Hepatocyte (in vitro differentiated cells): Measurements from ENCODE around the gene NT5DC1. TPM values are rescaled to one million over a fixed set of nuclear protein-coding genes. Genes with fewer than 3 reads are reported as not detected.

Experiments
- DNase-seq: peaks from one replicate; pipeline ENCODE4 v3.0.0-alpha.2; 2016; ENCODE audit warnings: low spot score
- H2AFZ ChIP-seq: fragments of 200-600 bp; sonication (generic); 2 replicates; pipeline ENCODE4 v1.6.0; 2016; ENCODE audit warnings: antibody characterized with exemption, mild to moderate bottlenecking
- H3K27ac ChIP-seq: fragments of 200-600 bp; sonication (generic); 2 replicates; pipeline ENCODE4 v1.5.1; 2016; ENCODE audit warnings: mild to moderate bottlenecking
- H3K27me3 ChIP-seq: fragments of 200-600 bp; sonication (generic); 2 replicates; pipeline ENCODE4 v1.6.1; 2016
- H3K36me3 ChIP-seq: fragments of 200-600 bp; sonication (generic); replicated peaks from 2 replicates; pipeline ENCODE4 v1.5.1; 2016; ENCODE audit warnings: low read depth; ENCODE audit not compliant: insufficient read depth
- H3K4me1 ChIP-seq: fragments of 200-600 bp; sonication (generic); 2 replicates; pipeline ENCODE4 v1.5.1; 2016; ENCODE audit warnings: mild to moderate bottlenecking, moderate library complexity; ENCODE audit not compliant: insufficient read depth
- H3K4me2 ChIP-seq: fragments of 200-600 bp; sonication (generic); 2 replicates; pipeline ENCODE4 v1.6.0; 2016
- H3K4me3 ChIP-seq: fragments of 200-600 bp; sonication (generic); 2 replicates; pipeline ENCODE4 v1.5.1; 2016; ENCODE audit warnings: mild to moderate bottlenecking
- H3K79me2 ChIP-seq: fragments of 200-600 bp; sonication (generic); 2 replicates; pipeline ENCODE4 v1.6.0; 2017; ENCODE audit warnings: mild to moderate bottlenecking
- H3K9me2 ChIP-seq: fragments of 200-600 bp; sonication (generic); replicated peaks from 2 replicates; pipeline ENCODE4 v1.6.0; 2017; ENCODE audit warnings: mild to moderate bottlenecking; ENCODE audit not compliant: insufficient read depth
- H3K9me3 ChIP-seq: fragments of 200-600 bp; sonication (generic); 2 replicates; pipeline ENCODE4 v1.5.1; 2016; ENCODE audit warnings: low read depth, mild to moderate bottlenecking
- H4K20me1 ChIP-seq: fragments of 200-600 bp; sonication (generic); 2 replicates; pipeline ENCODE4 v1.6.0; 2016; ENCODE audit warnings: mild to moderate bottlenecking; ENCODE audit not compliant: insufficient read depth, poor library complexity, severe bottlenecking
- EZH2 ChIP-seq: fragments of 200-600 bp; sonication (generic); IDR thresholded peaks from 2 replicates; pipeline ENCODE4 v1.6.1; 2016; ENCODE audit warnings: antibody characterized with exemption, mild to moderate bottlenecking, borderline replicate concordance
- EZH2phosphoT487 ChIP-seq: fragments of 200-600 bp; sonication (generic); IDR thresholded peaks from one replicate; pipeline ENCODE4 v1.6.1; 2018; ENCODE audit warnings: antibody characterized with exemption, mild to moderate bottlenecking, low read depth, moderate library complexity; ENCODE audit not compliant: unreplicated experiment, severe bottlenecking
- WGBS: methylation state at CpG from one replicate; pipeline ENCODE4 v1.1.6; 2016; ENCODE audit warnings: low lambda C conversion rate; ENCODE audit errors: missing lambda C conversion rate; 5-methylcytosine and 5-hydroxymethylcytosine counted together
- polyA plus RNA-seq: library from polyadenylated mRNA; unstranded; fragments of >200 nt; fragmentation: Nextera tagmentation; extraction: Ambion mirVana; gene quantifications from 2 replicates; pipeline ENCODE4 v1.2.1, GENCODE V29; 2016
- total RNA-seq: library from RNA; depleted of rRNA; stranded (reverse); fragments of >200 nt; gene quantifications from 2 replicates; pipeline ENCODE4 v1.2.3, GENCODE V29; 2014
- TF ChIP-seq, protein P1 (sequence below): fragments of 200-600 bp; sonication (generic); IDR thresholded peaks from 2 replicates; pipeline ENCODE4 v1.5.1; 2016; ENCODE audit warnings: antibody characterized with exemption, mild to moderate bottlenecking; ENCODE audit not compliant: poor library complexity

Gene NT5DC1
- total and polyA plus RNA-seq, 2 experiments from 2014 or later: 11.4 to 27.8 TPM

DNA sequence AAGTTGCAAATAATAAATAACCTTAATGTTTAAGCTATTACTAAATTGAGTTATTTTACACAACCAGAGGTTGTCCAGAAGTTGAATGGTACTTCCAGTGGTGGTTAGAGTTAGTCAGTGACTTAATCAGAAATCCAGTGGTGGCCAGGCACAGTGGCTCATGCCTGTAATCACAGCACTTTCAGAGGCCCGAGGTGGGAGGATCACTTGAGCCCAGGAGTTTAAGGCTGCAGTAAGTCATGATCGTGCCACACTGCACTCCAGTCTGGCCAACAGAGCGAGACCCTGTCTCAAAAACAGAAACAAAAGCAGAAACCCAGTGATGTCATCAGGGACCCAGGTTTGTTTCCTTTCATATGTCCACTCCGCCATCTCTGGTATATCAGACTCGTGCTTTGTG lies 118.2 kb downstream of the NT5DC1 start:
- no peak overlapping the region for H2AFZ ChIP-seq
- no peaks in the 10 kb centered on the region for H4K20me1 ChIP-seq
- no peak overlapping the region for H3K4me3 ChIP-seq
- H3K4me2 ChIP-seq: no peak overlapping the region
- no peaks in the 10 kb centered on the region for H3K79me2 ChIP-seq
- no peak overlapping the region for H3K27ac ChIP-seq
- no peak for DNase-seq
- H3K9me3 ChIP-seq: no peaks in the 10 kb centered on the region
- no peaks in the 10 kb centered on the region for H3K9me2 ChIP-seq
- no peaks in the 10 kb centered on the region for H3K36me3 ChIP-seq
- no peaks in the 10 kb centered on the region for H3K27me3 ChIP-seq
- no peaks in the 10 kb centered on the region for H3K4me1 ChIP-seq
- WGBS: 91% methylated on average over 5 of the region's 5 CpGs
- TF ChIP-seq EZH2 (no peak), EZH2phosphoT487 (no peak)
- TF ChIP-seq, protein P1, sequence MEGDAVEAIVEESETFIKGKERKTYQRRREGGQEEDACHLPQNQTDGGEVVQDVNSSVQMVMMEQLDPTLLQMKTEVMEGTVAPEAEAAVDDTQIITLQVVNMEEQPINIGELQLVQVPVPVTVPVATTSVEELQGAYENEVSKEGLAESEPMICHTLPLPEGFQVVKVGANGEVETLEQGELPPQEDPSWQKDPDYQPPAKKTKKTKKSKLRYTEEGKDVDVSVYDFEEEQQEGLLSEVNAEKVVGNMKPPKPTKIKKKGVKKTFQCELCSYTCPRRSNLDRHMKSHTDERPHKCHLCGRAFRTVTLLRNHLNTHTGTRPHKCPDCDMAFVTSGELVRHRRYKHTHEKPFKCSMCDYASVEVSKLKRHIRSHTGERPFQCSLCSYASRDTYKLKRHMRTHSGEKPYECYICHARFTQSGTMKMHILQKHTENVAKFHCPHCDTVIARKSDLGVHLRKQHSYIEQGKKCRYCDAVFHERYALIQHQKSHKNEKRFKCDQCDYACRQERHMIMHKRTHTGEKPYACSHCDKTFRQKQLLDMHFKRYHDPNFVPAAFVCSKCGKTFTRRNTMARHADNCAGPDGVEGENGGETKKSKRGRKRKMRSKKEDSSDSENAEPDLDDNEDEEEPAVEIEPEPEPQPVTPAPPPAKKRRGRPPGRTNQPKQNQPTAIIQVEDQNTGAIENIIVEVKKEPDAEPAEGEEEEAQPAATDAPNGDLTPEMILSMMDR: no peak

DNA sequence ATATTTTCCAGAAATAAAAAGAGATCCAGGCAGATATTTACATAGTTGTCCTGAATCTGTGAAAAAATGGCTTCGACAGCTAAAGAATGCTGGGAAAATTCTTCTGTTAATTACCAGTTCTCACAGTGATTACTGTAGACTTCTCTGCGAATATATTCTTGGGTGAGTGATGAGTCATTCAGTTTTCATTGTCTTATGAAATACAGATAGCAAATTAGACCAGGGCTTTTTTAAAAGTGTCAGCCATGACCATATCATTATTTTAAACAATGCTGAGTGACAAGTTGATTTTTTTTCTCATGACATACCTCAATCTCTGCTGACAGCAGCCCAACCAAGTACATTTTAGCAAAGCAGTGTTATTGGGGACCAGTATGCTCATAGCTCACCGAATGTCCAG lies 120.4 kb downstream of the NT5DC1 start:
- Histone ChIP-seq H3K27ac (no peak overlapping the region), H3K4me1 (no peaks in the 10 kb centered on the region), H4K20me1 (no peaks in the 10 kb centered on the region), H3K4me3 (no peak overlapping the region), H3K4me2 (no peak overlapping the region), H2AFZ (no peak overlapping the region), H3K9me3 (no peaks in the 10 kb centered on the region), H3K27me3 (no peaks in the 10 kb centered on the region), H3K36me3 (no peaks in the 10 kb centered on the region), H3K79me2 (no peaks in the 10 kb centered on the region), H3K9me2 (no peaks in the 10 kb centered on the region)
- WGBS: 84% methylated on average over 3 of the region's 3 CpGs
- no peak for DNase-seq
- TF ChIP-seq, protein P1: no peak
- TF ChIP-seq EZH2phosphoT487 (no peak), EZH2 (no peak)

DNA sequence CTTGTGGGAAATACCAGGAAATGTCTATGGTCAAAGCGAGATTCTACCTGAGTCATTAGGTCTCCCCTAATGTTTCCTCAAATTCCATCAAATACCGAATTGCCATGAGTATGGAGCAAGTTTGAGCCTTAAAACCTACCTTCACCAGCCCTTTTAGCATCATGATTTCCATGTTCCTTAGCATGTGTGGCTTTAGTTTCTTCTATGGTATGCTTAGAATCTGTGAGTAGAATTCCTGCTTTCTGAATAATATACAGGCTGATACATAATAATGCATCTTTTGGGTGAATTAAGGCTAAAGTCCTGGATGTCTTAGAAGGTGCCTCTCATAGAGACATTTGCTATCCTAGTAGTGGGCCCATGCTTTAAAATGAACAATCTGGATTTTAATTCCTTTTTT lies 121.3 kb downstream of the NT5DC1 start:
- Histone ChIP-seq H3K4me2 (no peak overlapping the region), H3K36me3 (no peaks in the 10 kb centered on the region), H4K20me1 (no peaks in the 10 kb centered on the region), H3K9me3 (no peaks in the 10 kb centered on the region), H3K9me2 (no peaks in the 10 kb centered on the region), H3K4me1 (no peaks in the 10 kb centered on the region), H2AFZ (no peak overlapping the region), H3K4me3 (no peak overlapping the region), H3K27ac (no peak overlapping the region), H3K79me2 (no peaks in the 10 kb centered on the region), H3K27me3 (no peaks in the 10 kb centered on the region)
- WGBS: 92% methylated on average over 2 of the region's 2 CpGs
- no peak for DNase-seq
- no peak for TF ChIP-seq EZH2phosphoT487
- TF ChIP-seq EZH2: no peak
- TF ChIP-seq, protein P1: no peak

DNA sequence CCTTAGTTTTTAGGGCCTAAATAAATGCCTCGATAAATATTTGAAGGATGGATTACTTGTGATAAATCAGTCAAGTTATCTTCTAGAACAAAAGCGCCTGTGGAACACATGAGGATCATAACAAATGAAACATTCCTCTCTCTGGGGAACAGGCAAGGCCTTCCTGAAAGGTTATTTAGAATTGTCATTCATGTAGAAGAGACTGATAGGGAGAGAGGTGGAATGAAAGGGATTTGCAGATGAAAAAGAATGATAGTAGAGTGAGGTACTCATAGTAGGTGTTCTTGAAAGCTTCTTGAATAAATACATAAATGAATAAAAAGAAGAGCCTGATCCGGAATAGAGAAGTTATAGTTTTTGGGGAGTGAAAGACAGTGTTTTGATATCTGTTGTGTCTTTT lies 122.7 kb downstream of the NT5DC1 start:
- H3K4me2 ChIP-seq: no peak overlapping the region
- DNase-seq: no peak
- no peaks in the 10 kb centered on the region for H3K79me2 ChIP-seq
- WGBS: 91% methylated on average over 3 of the region's 3 CpGs
- no peak overlapping the region for H2AFZ ChIP-seq
- no peak for TF ChIP-seq EZH2
- TF ChIP-seq, protein P1: no peak
- TF ChIP-seq EZH2phosphoT487: no peak
- no peaks in the 10 kb centered on the region for H3K27me3 ChIP-seq
- no peaks in the 10 kb centered on the region for H3K9me2 ChIP-seq
- no peaks in the 10 kb centered on the region for H3K36me3 ChIP-seq
- H3K27ac ChIP-seq: no peak overlapping the region
- no peaks in the 10 kb centered on the region for H3K4me1 ChIP-seq
- no peak overlapping the region for H3K4me3 ChIP-seq
- H4K20me1 ChIP-seq: no peaks in the 10 kb centered on the region
- H3K9me3 ChIP-seq: no peaks in the 10 kb centered on the region
